OCI-LY7 (cell line): ENCODE data around the gene FBXO7. TPM values are rescaled to one million over a fixed set of nuclear protein-coding genes. Genes with fewer than 3 reads are reported as not detected.
A peak's percentile ranks its signal among the peaks of the same experiment; 100 is the strongest.

Experiments used
- BruUV-seq: library from RNA; stranded (reverse); fragments of 400-500 nt; replicated peaks from 2 replicates; lab custom pipeline; 2021; lab: Mats Ljungman, UMichigan
- CTCF ChIA-PET: fragments of 300-600 bp; sonication (Branson Sonifier 250); formaldehyde crosslinking; loops from one replicate; lab custom pipeline; 2022; ENCODE audit warnings: antibody characterized with exemption; ENCODE audit not compliant: unreplicated experiment; lab: Charles Lee
- POLR2A ChIA-PET: fragments of 300-600 bp; sonication (Branson Sonifier 250); formaldehyde crosslinking; loops from one replicate; lab custom pipeline; 2022; ENCODE audit warnings: antibody characterized with exemption; lab: Charles Lee
- DNase-seq: peaks from one replicate; pipeline ENCODE4 v3.0.0-alpha.2; 2015; ENCODE audit warnings: low spot score
- H2AFZ ChIP-seq: fragments of 200-600 bp; sonication (generic), shearing (Covaris generic); 2 replicates; pipeline ENCODE4 v1.6.1; 2014; ENCODE audit warnings: mild to moderate bottlenecking, antibody characterized with exemption, low read length, moderate library complexity
- H3K27ac ChIP-seq: fragments of 200-600 bp; sonication (generic); 2 replicates; pipeline ENCODE4 v1.5.1; 2014; ENCODE audit warnings: mixed run types, low read depth, mild to moderate bottlenecking, moderate library complexity, low read length, inconsistent platforms; ENCODE audit not compliant: poor library complexity, severe bottlenecking
- H3K36me3 ChIP-seq: fragments of 200-600 bp; sonication (generic); 2 replicates; pipeline ENCODE4 v1.6.1; 2014; ENCODE audit warnings: mild to moderate bottlenecking, antibody characterized with exemption, low read length, moderate library complexity, mixed read lengths; ENCODE audit not compliant: insufficient read depth
- H3K4me1 ChIP-seq: fragments of 200-600 bp; sonication (generic); 2 replicates; pipeline ENCODE4 v1.5.1; 2014; ENCODE audit warnings: mild to moderate bottlenecking, low read length; ENCODE audit not compliant: insufficient read depth, poor library complexity, severe bottlenecking
- H3K4me2 ChIP-seq: fragments of 200-600 bp; sonication (generic); 2 replicates; pipeline ENCODE4 v1.6.1; 2014; ENCODE audit warnings: mild to moderate bottlenecking, low read length
- H3K4me3 ChIP-seq: fragments of 200-600 bp; sonication (generic); 2 replicates; pipeline ENCODE4 v1.5.1; 2014; ENCODE audit warnings: mild to moderate bottlenecking, low read depth, low read length; ENCODE audit not compliant: poor library complexity, severe bottlenecking
- H3K79me2 ChIP-seq: fragments of 200-600 bp; sonication (generic); 2 replicates; pipeline ENCODE4 v1.6.1; 2016; ENCODE audit warnings: low read depth, mild to moderate bottlenecking, low read length, moderate library complexity, mixed read lengths; ENCODE audit not compliant: insufficient read depth
- H3K9me2 ChIP-seq: fragments of 200-600 bp; sonication (generic); 2 replicates; pipeline ENCODE4 v1.6.1; 2016; ENCODE audit warnings: mild to moderate bottlenecking, low read length, mixed read lengths; ENCODE audit not compliant: insufficient read depth
- H3K9me3 ChIP-seq: fragments of 200-600 bp; sonication (generic); 2 replicates; pipeline ENCODE4 v1.6.1; 2014; ENCODE audit warnings: mild to moderate bottlenecking, mixed run types, low read length, mixed read lengths
- H4K20me1 ChIP-seq: fragments of 200-600 bp; sonication (generic); 2 replicates; pipeline ENCODE4 v1.6.1; 2014; ENCODE audit warnings: mild to moderate bottlenecking, antibody characterized with exemption, low read length, moderate library complexity, mixed read lengths; ENCODE audit not compliant: insufficient read depth
- EZH2phosphoT487 ChIP-seq: fragments of 200-600 bp; sonication (generic); IDR thresholded peaks from 2 replicates; pipeline ENCODE4 v1.6.1; 2018; ENCODE audit warnings: low read depth, borderline replicate concordance, mild to moderate bottlenecking, mixed run types, antibody characterized with exemption, low read length, moderate library complexity, mixed read lengths
- intact Hi-C: fragments of 100-400 bp; cut with micrococcal nuclease; formaldehyde crosslinking; loops from one replicate; pipeline ENCODE4 v1.10.0; 2022; ENCODE audit not compliant: unreplicated experiment
- total RNA-seq, 2 experiments: library from RNA; depleted of rRNA in 1 of 2; stranded (reverse); fragments of >200 nt in 1 of 2; shearing (Covaris generic) in 1 of 2; gene quantifications; 2 replicates each; pipeline ENCODE4 v1.2.3, GENCODE V29; 2014 to 2022
- TF ChIP-seq, protein P1 (sequence below): fragments of 200-600 bp; sonication (generic); conservative IDR thresholded peaks from 2 replicates; pipeline ENCODE4 v1.5.1; 2014; ENCODE audit warnings: mild to moderate bottlenecking, antibody characterized with exemption, low read length, moderate library complexity, mixed read lengths

Gene FBXO7
- total RNA-seq, 2 experiments from 2014 or later: 73.8 to 81.9 TPM

DNA sequence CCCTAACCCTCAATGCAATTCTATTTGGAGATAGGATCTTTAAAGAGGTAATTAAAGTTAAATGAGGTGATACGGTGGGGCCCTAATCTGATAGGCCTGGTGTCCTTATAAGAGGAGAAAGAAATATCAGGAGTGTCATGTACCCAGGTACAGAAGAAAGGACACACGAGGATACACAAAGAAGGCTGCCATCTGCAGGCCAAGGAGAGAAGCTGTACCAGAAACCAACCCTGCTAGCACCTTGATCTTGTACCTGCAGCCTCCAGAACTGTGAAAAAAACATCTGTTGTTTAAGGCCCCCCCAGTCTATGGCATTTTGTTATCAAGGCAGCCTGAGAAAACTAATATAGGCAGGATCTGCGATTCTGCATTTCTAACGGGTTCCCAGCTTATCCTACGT is 44.2 kb downstream of the FBXO7 start:
- no peak for TF ChIP-seq EZH2phosphoT487
- TF ChIP-seq, protein P1, sequence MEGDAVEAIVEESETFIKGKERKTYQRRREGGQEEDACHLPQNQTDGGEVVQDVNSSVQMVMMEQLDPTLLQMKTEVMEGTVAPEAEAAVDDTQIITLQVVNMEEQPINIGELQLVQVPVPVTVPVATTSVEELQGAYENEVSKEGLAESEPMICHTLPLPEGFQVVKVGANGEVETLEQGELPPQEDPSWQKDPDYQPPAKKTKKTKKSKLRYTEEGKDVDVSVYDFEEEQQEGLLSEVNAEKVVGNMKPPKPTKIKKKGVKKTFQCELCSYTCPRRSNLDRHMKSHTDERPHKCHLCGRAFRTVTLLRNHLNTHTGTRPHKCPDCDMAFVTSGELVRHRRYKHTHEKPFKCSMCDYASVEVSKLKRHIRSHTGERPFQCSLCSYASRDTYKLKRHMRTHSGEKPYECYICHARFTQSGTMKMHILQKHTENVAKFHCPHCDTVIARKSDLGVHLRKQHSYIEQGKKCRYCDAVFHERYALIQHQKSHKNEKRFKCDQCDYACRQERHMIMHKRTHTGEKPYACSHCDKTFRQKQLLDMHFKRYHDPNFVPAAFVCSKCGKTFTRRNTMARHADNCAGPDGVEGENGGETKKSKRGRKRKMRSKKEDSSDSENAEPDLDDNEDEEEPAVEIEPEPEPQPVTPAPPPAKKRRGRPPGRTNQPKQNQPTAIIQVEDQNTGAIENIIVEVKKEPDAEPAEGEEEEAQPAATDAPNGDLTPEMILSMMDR: peak; percentile 76
- ChIA-PET POLR2A (no interaction called here), CTCF (no interaction called here)
- Histone ChIP-seq H3K4me1 (no peaks in the 10 kb centered on the region), H3K4me2 (no peak overlapping the region), H2AFZ (no peak overlapping the region), H4K20me1 (no peaks in the 10 kb centered on the region), H3K9me2 (no peaks in the 10 kb centered on the region), H3K36me3 (no peaks in the 10 kb centered on the region), H3K9me3 (no peaks in the 10 kb centered on the region), H3K27ac (no peak overlapping the region), H3K79me2 (no peaks in the 10 kb centered on the region), H3K4me3 (no peak overlapping the region)
- no TSS peak for BruUV-seq
- peak; percentile 37 for DNase-seq
- intact Hi-C loops: no loop called here

DNA sequence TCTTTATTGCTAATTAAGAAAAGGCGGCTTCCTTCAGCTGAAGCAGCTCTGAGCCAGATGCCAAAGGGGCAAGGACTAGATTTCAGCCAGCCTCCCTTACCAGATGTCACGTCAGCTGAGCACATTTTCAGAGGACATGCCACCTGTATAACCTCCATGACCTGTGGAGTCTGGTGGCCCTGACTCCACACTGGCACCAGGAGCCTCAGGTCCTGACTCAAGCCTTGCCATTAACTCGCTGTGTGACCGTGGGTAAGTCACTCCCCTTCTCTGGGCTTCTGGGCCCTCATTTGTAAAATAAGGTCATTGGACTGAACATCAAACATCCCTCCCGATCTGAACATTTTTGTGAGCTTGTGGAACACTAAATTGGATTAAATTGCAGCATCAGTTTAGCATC is 46.0 kb downstream of the FBXO7 start:
- DNase-seq: no peak
- no peak overlapping the region for H3K4me3 ChIP-seq
- H2AFZ ChIP-seq: no peak overlapping the region
- no peak overlapping the region for H3K4me2 ChIP-seq
- H3K4me1 ChIP-seq: no peaks in the 10 kb centered on the region
- intact Hi-C loops: loop anchor here (10.0 kb wide), 1 partner anchor 684 kb away; no protein-coding TSS in a partner anchor
- ChIA-PET CTCF (no interaction called here), POLR2A (no interaction called here)
- no peaks in the 10 kb centered on the region for H3K79me2 ChIP-seq
- no TSS peak for BruUV-seq
- no peaks in the 10 kb centered on the region for H3K9me2 ChIP-seq
- no peaks in the 10 kb centered on the region for H4K20me1 ChIP-seq
- no peak overlapping the region for H3K27ac ChIP-seq
- TF ChIP-seq, protein P1: no peak
- TF ChIP-seq EZH2phosphoT487: no peak
- H3K36me3 ChIP-seq: no peaks in the 10 kb centered on the region
- H3K9me3 ChIP-seq: no peaks in the 10 kb centered on the region

DNA sequence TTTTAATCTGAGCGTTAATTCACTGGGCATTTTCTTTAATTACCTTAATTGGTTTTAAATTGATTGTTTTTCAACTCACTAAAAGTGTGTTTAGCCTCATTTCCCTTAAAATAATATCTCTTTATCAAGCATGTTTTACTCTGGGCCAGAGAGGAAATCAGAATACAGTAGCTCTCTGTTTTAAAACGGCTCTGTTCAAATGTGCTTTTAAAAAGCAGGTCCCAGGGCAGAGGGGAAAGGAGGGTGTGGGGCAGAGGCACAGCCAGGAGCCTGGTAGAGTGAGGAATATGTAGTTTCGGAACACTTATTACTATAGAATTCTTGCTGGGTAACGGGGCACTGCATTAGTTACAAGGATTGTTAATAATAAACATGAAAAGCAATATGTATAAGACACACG is 47.6 kb downstream of the FBXO7 start:
- intact Hi-C loops: loop anchor here (10.0 kb wide), 1 partner anchor 683 kb away; no protein-coding TSS in a partner anchor
- Histone ChIP-seq H3K9me2 (no peaks in the 10 kb centered on the region), H3K4me1 (no peaks in the 10 kb centered on the region), H3K9me3 (no peaks in the 10 kb centered on the region), H3K36me3 (no peaks in the 10 kb centered on the region), H4K20me1 (no peaks in the 10 kb centered on the region), H2AFZ (no peak overlapping the region), H3K4me2 (no peak overlapping the region), H3K79me2 (no peaks in the 10 kb centered on the region), H3K27ac (no peak overlapping the region), H3K4me3 (no peak overlapping the region)
- TF ChIP-seq, protein P1: no peak
- no peak for TF ChIP-seq EZH2phosphoT487
- BruUV-seq: no TSS peak
- DNase-seq: no peak
- ChIA-PET POLR2A (no interaction called here), CTCF (no interaction called here)
